IMR-90 (cell line): Measurements from ENCODE around the gene MAN2A2. TPM values are rescaled to one million over a fixed set of nuclear protein-coding genes. Genes with fewer than 3 reads are reported as not detected.

Experiments
- ATAC-seq: fragments of 200-7000 bp; cut with Tn5 transposase; 2 replicates; pipeline ENCODE4 v1.9.1; 2020; ENCODE audit warnings: low read depth, mild to moderate bottlenecking, moderate library complexity
- BruUV-seq: library from RNA; stranded (reverse); fragments of 400-500 nt; replicated peaks from 2 replicates; lab custom pipeline; 2021; lab: Mats Ljungman, UMichigan
- CTCF ChIA-PET: fragments of 300-600 bp; formaldehyde crosslinking; extraction: SDS; loops from one replicate; lab custom pipeline; 2021; ENCODE audit warnings: antibody characterized with exemption; lab: Yijun Ruan, JAX
- POLR2A ChIA-PET: fragments of 300-600 bp; sonication (Branson Sonifier 250); formaldehyde crosslinking; loops from one replicate; lab custom pipeline; 2022; ENCODE audit warnings: antibody characterized with exemption; ENCODE audit not compliant: unreplicated experiment; lab: Charles Lee
- DNase-seq: peaks from one replicate; pipeline ENCODE4 v3.0.0; 2013
- H2AFZ ChIP-seq: replicated peaks from 2 replicates; pipeline ENCODE3; 2013; ENCODE audit warnings: low read length, mild to moderate bottlenecking; ENCODE audit not compliant: poor library complexity
- H2AK5ac ChIP-seq: 2 replicates; pipeline ENCODE4 v1.6.1; 2013; ENCODE audit warnings: low read depth, low read length, inconsistent platforms
- H2AK9ac ChIP-seq: replicated peaks from 2 replicates; pipeline ENCODE3; 2013; ENCODE audit warnings: mild to moderate bottlenecking, low read depth, low read length, moderate library complexity; ENCODE audit not compliant: poor library complexity
- H2BK120ac ChIP-seq: 2 replicates; pipeline ENCODE4 v1.6.1; 2013; ENCODE audit warnings: low read depth, low read length, inconsistent platforms
- H2BK15ac ChIP-seq: 3 replicates; pipeline ENCODE4 v1.6.1; 2013; ENCODE audit warnings: low read depth, low read length, inconsistent platforms
- H2BK20ac ChIP-seq: 2 replicates; pipeline ENCODE4 v1.6.1; 2013; ENCODE audit warnings: low read depth, mild to moderate bottlenecking, inconsistent platforms, low read length, moderate library complexity
- H2BK5ac ChIP-seq: 2 replicates; pipeline ENCODE4 v1.6.1; 2013; ENCODE audit warnings: mild to moderate bottlenecking, low read depth, low read length, inconsistent platforms; ENCODE audit not compliant: poor library complexity, severe bottlenecking
- H3K14ac ChIP-seq: replicated peaks from 2 replicates; pipeline ENCODE4 v1.6.1; 2013; ENCODE audit warnings: low read depth, low read length, inconsistent platforms
- H3K18ac ChIP-seq: 2 replicates; pipeline ENCODE4 v1.6.1; 2013; ENCODE audit warnings: low read depth, low read length, control low read depth
- H3K23ac ChIP-seq: 2 replicates; pipeline ENCODE4 v1.6.1; 2013; ENCODE audit warnings: low read depth, low read length, inconsistent platforms
- H3K27ac ChIP-seq: 2 replicates; pipeline ENCODE4 v1.5.1; 2013; ENCODE audit warnings: mild to moderate bottlenecking, control low read depth, low read length; ENCODE audit not compliant: insufficient read depth
- H3K27me3 ChIP-seq: 2 replicates; pipeline ENCODE4 v1.6.1; 2013; ENCODE audit warnings: low read length; ENCODE audit not compliant: control insufficient read depth, insufficient read depth
- H3K36me3 ChIP-seq: 2 replicates; pipeline ENCODE4 v1.6.1; 2013; ENCODE audit warnings: low read length, mixed read lengths; ENCODE audit not compliant: control insufficient read depth, insufficient read depth
- H3K4ac ChIP-seq: 2 replicates; pipeline ENCODE4 v1.6.1; 2013; ENCODE audit warnings: low read depth, low read length, inconsistent platforms
- H3K4me1 ChIP-seq: 2 replicates; pipeline ENCODE4 v1.6.1; 2013; ENCODE audit warnings: low read length, mixed read lengths; ENCODE audit not compliant: control insufficient read depth, insufficient read depth
- H3K4me2 ChIP-seq: 2 replicates; pipeline ENCODE4 v1.6.1; 2013; ENCODE audit warnings: low read depth, mild to moderate bottlenecking, control low read depth, low read length, moderate library complexity
- H3K4me3 ChIP-seq: 2 replicates; pipeline ENCODE4 v1.5.1; 2013; ENCODE audit warnings: low read depth, mild to moderate bottlenecking, control low read depth, low read length, moderate library complexity; ENCODE audit not compliant: insufficient read depth
- H3K56ac ChIP-seq: 2 replicates; pipeline ENCODE4 v1.6.1; 2013; ENCODE audit warnings: low read length, inconsistent platforms; ENCODE audit not compliant: insufficient read depth; ENCODE audit errors: extremely low read depth
- H3K79me1 ChIP-seq, 2 experiments: 2 replicates each; pipeline ENCODE4 v1.6.1; 2013; ENCODE audit warnings: low read length in 2 of 2, inconsistent platforms in 1 of 2, low read depth in 1 of 2
- H3K9ac ChIP-seq: 2 replicates; pipeline ENCODE4 v1.6.1; 2013; ENCODE audit warnings: low read depth, low read length, control low read depth
- H3K9me1 ChIP-seq: 2 replicates; pipeline ENCODE4 v1.6.1; 2013; ENCODE audit warnings: low read length, inconsistent platforms; ENCODE audit not compliant: insufficient read depth
- H3K9me3 ChIP-seq: 2 replicates; pipeline ENCODE4 v1.6.1; 2013; ENCODE audit warnings: low read length; ENCODE audit not compliant: control insufficient read depth, insufficient read depth
- H4K20me1 ChIP-seq: 2 replicates; pipeline ENCODE4 v1.6.1; 2013; ENCODE audit warnings: low read length, inconsistent platforms; ENCODE audit not compliant: insufficient read depth
- H4K5ac ChIP-seq: 2 replicates; pipeline ENCODE4 v1.6.1; 2013; ENCODE audit warnings: mild to moderate bottlenecking, low read depth, low read length, control low read depth
- H4K8ac ChIP-seq, 2 experiments: 2 replicates each; pipeline ENCODE4 v1.6.1; 2013; ENCODE audit warnings: low read depth in 2 of 2, low read length in 2 of 2, control low read depth in 1 of 2, inconsistent platforms in 1 of 2
- H4K91ac ChIP-seq: 2 replicates; pipeline ENCODE4 v1.6.1; 2013; ENCODE audit warnings: low read depth, low read length, inconsistent platforms; ENCODE audit not compliant: insufficient read depth
- BHLHE40 ChIP-seq: fragments of 150-350 bp; IDR thresholded peaks from 2 replicates; pipeline ENCODE4 v1.6.1; 2016; ENCODE audit warnings: mild to moderate bottlenecking, low read depth, low read length
- CEBPB ChIP-seq: IDR thresholded peaks from 2 replicates; pipeline ENCODE4 v1.6.1; 2012; ENCODE audit warnings: low read depth, low read length, improper control_type of control experiment
- CHD1 ChIP-seq: IDR thresholded peaks from 2 replicates; pipeline ENCODE4 v1.6.1; 2012; ENCODE audit warnings: low read depth, low read length, improper control_type of control experiment
- FOS ChIP-seq: fragments of 150-350 bp; IDR thresholded peaks from 2 replicates; pipeline ENCODE4 v1.6.1; 2016; ENCODE audit warnings: low read depth, low read length
- MAFK ChIP-seq: IDR thresholded peaks from 2 replicates; pipeline ENCODE4 v1.6.1; 2012; ENCODE audit warnings: low read depth, low read length, improper control_type of control experiment
- MAZ ChIP-seq: IDR thresholded peaks from 2 replicates; pipeline ENCODE4 v1.6.1; 2012; ENCODE audit warnings: low read depth, mild to moderate bottlenecking, low read length, improper control_type of control experiment, moderate library complexity, borderline replicate concordance
- MXI1 ChIP-seq: IDR thresholded peaks from 2 replicates; pipeline ENCODE4 v1.6.1; 2012; ENCODE audit warnings: low read depth, mild to moderate bottlenecking, low read length, moderate library complexity, borderline replicate concordance
- NFE2L2 ChIP-seq: fragments of 150-350 bp; IDR thresholded peaks from 2 replicates; pipeline ENCODE4 v1.6.1; 2016; ENCODE audit warnings: low read depth, mild to moderate bottlenecking, low read length
- POLR2A ChIP-seq: IDR thresholded peaks from 2 replicates; pipeline ENCODE4 v1.6.1; 2012; ENCODE audit warnings: mild to moderate bottlenecking, low read depth, low read length
- RAD21 ChIP-seq: IDR thresholded peaks from 2 replicates; pipeline ENCODE4 v1.6.1; 2012; ENCODE audit warnings: low read length, improper control_type of control experiment
- RCOR1 ChIP-seq: IDR thresholded peaks from 2 replicates; pipeline ENCODE4 v1.6.1; 2012; ENCODE audit warnings: mild to moderate bottlenecking, low read length, improper control_type of control experiment; ENCODE audit not compliant: insufficient replicate concordance
- SMC3 ChIP-seq: fragments of 150-350 bp; IDR thresholded peaks from 2 replicates; pipeline ENCODE4 v1.6.1; 2016; ENCODE audit warnings: low read depth, mild to moderate bottlenecking, antibody characterized with exemption, low read length, moderate library complexity
- WGBS, 2 experiments: methylation state at CpG; one replicate each; pipeline versions ENCODE4 v1.1.5 to v1.1.7; 2013; ENCODE audit warnings: missing lambda C conversion rate in 2 of 2; ENCODE audit not compliant: insufficient read length in 1 of 2; ENCODE audit errors: extremely low coverage in 2 of 2; 5-methylcytosine and 5-hydroxymethylcytosine counted together
- dilution Hi-C: fragments of 300-500 bp; cut with HindIII; formaldehyde crosslinking; loops from one replicate; pipeline ENCODE4 v1.14.3; 2018; ENCODE audit warnings: low sequenced_read_pairs; ENCODE audit not compliant: unreplicated experiment
- in situ Hi-C: fragments of 300-500 bp; cut with MboI; formaldehyde crosslinking; loops from 3 replicates; pipeline ENCODE4 v1.14.3; 2019; ENCODE audit warnings: low sequenced_read_pairs, inconsistent platforms, mixed read lengths
- intact Hi-C: fragments of 100-400 bp; cut with micrococcal nuclease; formaldehyde crosslinking; loops from 2 replicates; pipeline ENCODE4 v1.10.0; 2022
- polyA plus RNA-seq, 3 experiments: library from polyadenylated mRNA; depleted of rRNA; stranded (reverse); fragments of >200 nt; gene quantifications; 2 replicates each; pipeline ENCODE4 v1.2.3, GENCODE V29; 2012; ENCODE audit warnings: low replicate concordance in 1 of 3
- total RNA-seq: library from RNA; depleted of rRNA; stranded (reverse); fragments of >200 nt; gene quantifications from 2 replicates; pipeline ENCODE4 v1.2.3, GENCODE V29; 2012
- TF ChIP-seq, protein P1 (sequence below): conservative IDR thresholded peaks from 2 replicates; pipeline ENCODE4 v1.5.1; 2012; ENCODE audit warnings: mild to moderate bottlenecking, low read depth, low read length, improper control_type of control experiment
- TF ChIP-seq, protein P2 (sequence below): fragments of 150-350 bp; IDR thresholded peaks from 2 replicates; pipeline ENCODE4 v1.6.1; 2016; ENCODE audit warnings: low read depth, mild to moderate bottlenecking, low read length, moderate library complexity, borderline replicate concordance
- TF ChIP-seq, protein P3 (sequence below): fragments of 150-350 bp; IDR thresholded peaks from 2 replicates; pipeline ENCODE4 v1.6.1; 2017; ENCODE audit warnings: mild to moderate bottlenecking, antibody characterized with exemption, low read length, low read depth

MAN2A2 gene
- total and polyA plus RNA-seq, 2 of the 4 experiments (the other 2 are of a cell fraction): 3.4 to 52.5 TPM

DNA sequence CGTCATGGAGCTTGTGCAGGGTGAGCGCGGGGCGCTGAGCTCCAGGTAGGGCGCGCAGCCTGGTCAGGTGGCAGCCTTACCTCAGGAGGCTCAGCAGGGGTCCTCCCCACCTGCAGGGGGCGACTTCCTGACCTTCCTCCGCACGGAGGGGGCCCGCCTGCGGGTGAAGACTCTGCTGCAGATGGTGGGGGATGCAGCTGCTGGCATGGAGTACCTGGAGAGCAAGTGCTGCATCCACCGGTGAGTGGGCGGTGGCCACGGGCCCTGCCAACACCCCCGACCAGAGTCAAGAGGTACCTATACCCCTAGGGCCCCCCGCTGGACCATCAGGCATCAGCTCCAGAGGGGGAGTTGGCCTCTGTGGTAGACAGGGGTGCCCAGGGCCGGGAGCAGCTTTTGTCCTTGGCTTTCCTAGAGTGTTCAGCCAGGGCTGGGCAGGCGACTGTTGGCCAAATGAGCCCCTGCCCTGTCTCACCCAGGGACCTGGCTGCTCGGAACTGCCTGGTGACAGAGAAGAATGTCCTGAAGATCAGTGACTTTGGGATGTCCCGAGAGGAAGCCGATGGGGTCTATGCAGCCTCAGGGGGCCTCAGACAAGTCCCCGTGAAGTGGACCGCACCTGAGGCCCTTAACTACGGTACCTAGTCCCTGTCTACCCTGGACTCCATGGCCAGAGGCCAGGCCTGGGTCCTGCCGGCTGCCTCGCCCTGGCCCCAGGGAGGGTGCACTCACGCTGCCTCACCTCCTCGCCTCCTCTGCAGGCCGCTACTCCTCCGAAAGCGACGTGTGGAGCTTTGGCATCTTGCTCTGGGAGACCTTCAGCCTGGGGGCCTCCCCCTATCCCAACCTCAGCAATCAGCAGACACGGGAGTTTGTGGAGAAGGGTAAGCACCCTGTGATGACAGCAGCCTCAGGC lies 9.7 kb upstream of the MAN2A2 start:
- no peak overlapping the region for H3K4ac ChIP-seq
- H3K18ac ChIP-seq: no peak overlapping the region
- in situ Hi-C loops (loop anchor here (25.0 kb wide), 1 partner anchor 581 kb away; no protein-coding TSS in a partner anchor), dilution Hi-C loops (no loop called here), intact Hi-C loops (no loop called here)
- 91% methylated on average over 3 of the region's 33 CpGs; no CpG with 5 or more reads in 1 of the 2 experiments for WGBS, 2 experiments
- no peak overlapping the region for H3K14ac ChIP-seq
- no peak overlapping the region for H3K23ac ChIP-seq
- H2BK20ac ChIP-seq: no peak overlapping the region
- POLR2A ChIA-PET: no interaction called here
- no peak overlapping the region for H3K27ac ChIP-seq
- no peak overlapping the region for H2AK5ac ChIP-seq
- no peak overlapping the region for H4K8ac ChIP-seq
- CTCF ChIA-PET: no interaction called here
- no peak overlapping the region for H3K4me2 ChIP-seq
- H2BK15ac ChIP-seq: no peak overlapping the region
- peaks cover 28% of the 10 kb centered on the region for H3K36me3 ChIP-seq
- H2BK5ac ChIP-seq: no peak overlapping the region
- H2BK120ac ChIP-seq: no peak overlapping the region
- BruUV-seq: no TSS peak
- no peak overlapping the region for H3K4me3 ChIP-seq
- no peaks in the 10 kb centered on the region for H4K20me1 ChIP-seq
- no peak overlapping the region for H4K5ac ChIP-seq
- ATAC-seq: no peak
- no peaks in the 10 kb centered on the region for H3K4me1 ChIP-seq
- DNase-seq: no peak
- H3K27me3 ChIP-seq: no peaks in the 10 kb centered on the region
- H3K9ac ChIP-seq: no peak overlapping the region
- no peaks in the 10 kb centered on the region for H3K9me3 ChIP-seq
- H2AK9ac ChIP-seq: no peak overlapping the region
- H2AFZ ChIP-seq: no peak overlapping the region
- H3K79me1 ChIP-seq: no peaks in the 10 kb centered on the region
- H4K91ac ChIP-seq: no peak overlapping the region
- H3K9me1 ChIP-seq: peaks cover 3% of the 10 kb centered on the region; the same call in 1 of the 2 replicates
- no peak overlapping the region for H3K56ac ChIP-seq
- no peak for TF ChIP-seq NFE2L2
- no peak for TF ChIP-seq MAFK
- TF ChIP-seq BHLHE40: no peak
- TF ChIP-seq MXI1: no peak
- no peak for TF ChIP-seq POLR2A
- no peak for TF ChIP-seq RAD21
- TF ChIP-seq, protein P1, sequence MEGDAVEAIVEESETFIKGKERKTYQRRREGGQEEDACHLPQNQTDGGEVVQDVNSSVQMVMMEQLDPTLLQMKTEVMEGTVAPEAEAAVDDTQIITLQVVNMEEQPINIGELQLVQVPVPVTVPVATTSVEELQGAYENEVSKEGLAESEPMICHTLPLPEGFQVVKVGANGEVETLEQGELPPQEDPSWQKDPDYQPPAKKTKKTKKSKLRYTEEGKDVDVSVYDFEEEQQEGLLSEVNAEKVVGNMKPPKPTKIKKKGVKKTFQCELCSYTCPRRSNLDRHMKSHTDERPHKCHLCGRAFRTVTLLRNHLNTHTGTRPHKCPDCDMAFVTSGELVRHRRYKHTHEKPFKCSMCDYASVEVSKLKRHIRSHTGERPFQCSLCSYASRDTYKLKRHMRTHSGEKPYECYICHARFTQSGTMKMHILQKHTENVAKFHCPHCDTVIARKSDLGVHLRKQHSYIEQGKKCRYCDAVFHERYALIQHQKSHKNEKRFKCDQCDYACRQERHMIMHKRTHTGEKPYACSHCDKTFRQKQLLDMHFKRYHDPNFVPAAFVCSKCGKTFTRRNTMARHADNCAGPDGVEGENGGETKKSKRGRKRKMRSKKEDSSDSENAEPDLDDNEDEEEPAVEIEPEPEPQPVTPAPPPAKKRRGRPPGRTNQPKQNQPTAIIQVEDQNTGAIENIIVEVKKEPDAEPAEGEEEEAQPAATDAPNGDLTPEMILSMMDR: no peak
- no peak for TF ChIP-seq CEBPB
- TF ChIP-seq RCOR1: no peak
- TF ChIP-seq SMC3: no peak
- TF ChIP-seq FOS: no peak
- TF ChIP-seq, protein P2, sequence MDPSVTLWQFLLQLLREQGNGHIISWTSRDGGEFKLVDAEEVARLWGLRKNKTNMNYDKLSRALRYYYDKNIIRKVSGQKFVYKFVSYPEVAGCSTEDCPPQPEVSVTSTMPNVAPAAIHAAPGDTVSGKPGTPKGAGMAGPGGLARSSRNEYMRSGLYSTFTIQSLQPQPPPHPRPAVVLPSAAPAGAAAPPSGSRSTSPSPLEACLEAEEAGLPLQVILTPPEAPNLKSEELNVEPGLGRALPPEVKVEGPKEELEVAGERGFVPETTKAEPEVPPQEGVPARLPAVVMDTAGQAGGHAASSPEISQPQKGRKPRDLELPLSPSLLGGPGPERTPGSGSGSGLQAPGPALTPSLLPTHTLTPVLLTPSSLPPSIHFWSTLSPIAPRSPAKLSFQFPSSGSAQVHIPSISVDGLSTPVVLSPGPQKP: no peak
- TF ChIP-seq MAZ: no peak
- TF ChIP-seq, protein P3, sequence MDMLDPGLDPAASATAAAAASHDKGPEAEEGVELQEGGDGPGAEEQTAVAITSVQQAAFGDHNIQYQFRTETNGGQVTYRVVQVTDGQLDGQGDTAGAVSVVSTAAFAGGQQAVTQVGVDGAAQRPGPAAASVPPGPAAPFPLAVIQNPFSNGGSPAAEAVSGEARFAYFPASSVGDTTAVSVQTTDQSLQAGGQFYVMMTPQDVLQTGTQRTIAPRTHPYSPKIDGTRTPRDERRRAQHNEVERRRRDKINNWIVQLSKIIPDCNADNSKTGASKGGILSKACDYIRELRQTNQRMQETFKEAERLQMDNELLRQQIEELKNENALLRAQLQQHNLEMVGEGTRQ: no peak
- no peak for TF ChIP-seq CHD1
